HTERT RPE-1 (cell line): ENCODE measurements around the gene GPR45.

ENCODE experiments used
- in situ Hi-C: fragments of 300-500 bp; cut with MboI; formaldehyde crosslinking; loops from 4 replicates; pipeline ENCODE4 v1.14.3; 2020; ENCODE audit warnings: low sequenced_read_pairs

The GPR45 gene

DNA sequence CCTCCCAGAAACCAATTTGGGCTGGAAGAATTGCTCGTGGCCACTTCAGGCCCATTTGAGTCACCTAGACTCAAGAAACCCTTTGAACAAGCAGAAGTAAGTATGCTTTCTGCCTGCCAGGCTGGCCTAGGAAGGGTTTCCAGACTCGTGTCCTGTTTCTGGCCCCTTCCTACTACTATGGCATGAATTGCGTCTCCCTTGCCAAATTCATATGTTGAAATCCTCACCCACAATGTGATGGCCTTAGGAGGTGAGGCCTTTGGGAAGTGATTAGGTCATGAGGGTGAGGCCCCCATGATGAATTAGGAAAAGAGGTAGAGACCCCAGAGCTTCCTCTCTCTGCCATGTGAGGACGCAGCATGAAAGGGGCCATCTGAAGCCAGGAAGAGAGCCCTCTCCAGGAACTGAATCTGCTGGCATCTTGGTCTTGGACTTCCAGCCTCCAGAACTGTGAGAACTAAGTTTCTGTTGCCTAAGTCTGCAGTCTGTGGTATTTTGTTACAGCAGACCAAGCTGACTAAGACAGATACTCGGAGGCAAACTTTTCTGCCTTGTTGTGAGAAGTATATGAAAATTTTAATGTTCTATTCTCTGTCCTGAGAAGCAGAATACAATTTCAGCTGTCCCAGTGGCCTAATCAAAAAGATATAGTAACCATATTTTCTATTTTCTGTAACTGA, 13.1 kb downstream of the GPR45 start:
- in situ Hi-C loops = no loop called here

DNA sequence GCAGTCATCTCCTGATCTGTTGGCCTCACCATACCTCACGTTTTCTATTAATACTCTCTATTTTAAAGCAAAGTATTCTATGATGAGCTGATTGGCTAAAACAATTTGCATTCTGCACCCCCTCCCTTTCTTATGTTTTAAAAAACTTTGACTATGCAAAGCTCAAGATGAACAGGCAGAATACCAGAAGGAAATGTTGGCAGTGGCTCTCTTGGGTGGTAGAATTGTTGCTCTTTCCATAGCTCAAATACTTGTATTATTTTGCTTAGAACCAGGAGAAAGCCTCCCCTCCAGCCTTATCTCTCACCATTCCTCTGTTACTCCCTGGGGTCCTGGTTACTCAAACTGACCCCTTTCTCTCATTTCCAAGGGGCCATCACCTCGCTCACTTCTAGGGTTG, 14.4 kb downstream of the GPR45 start:
- in situ Hi-C loops = no loop called here

GRCh38 chr2:105256431-105257047, 15.0 kb downstream of the GPR45 start:
- in situ Hi-C loops = no loop called here

DNA sequence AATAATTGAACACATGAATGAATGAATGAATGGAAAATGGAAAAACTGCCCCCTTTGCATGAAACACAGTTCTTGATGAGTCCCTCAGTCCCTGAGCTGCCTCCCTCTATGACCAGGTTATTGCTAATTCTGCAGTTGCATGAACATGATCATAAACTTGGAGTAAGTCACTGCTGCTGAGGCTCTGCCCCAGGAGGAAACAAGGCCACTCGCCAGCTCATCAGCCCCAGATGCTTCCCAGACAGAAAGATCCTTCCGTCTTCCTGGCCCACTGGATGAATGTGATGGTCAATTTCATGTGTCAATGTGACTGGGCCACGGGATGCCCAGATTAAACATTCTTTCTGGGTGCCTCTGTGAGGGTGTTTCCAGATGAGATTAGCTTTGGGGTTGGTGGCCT, 16.4 kb downstream of the GPR45 start:
- in situ Hi-C loops = no loop called here

- in situ Hi-C loops = no loop called here
Observed at GRCh38 chr2:105258835-105259350, 17.4 kb downstream of the GPR45 start.

DNA sequence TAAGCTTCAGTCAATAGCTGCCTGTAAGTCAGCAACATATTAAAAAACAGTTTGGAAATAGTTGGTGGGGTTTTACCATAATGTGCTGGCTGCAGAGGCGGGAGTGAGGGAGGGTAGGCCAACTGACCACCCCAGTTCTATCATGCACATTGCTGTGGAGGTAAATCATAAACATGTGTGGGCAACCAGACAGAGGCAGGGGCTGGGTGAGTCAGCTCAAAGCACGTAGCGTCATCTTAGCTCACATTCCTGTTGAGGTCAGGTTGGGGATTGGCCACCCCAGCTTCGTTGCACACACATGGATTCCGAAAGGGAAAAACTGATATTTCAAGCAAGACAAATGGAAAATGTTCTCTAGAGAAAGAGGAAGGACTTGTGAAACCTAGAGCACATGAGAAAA, 19.5 kb downstream of the GPR45 start:
- in situ Hi-C loops = no loop called here

DNA sequence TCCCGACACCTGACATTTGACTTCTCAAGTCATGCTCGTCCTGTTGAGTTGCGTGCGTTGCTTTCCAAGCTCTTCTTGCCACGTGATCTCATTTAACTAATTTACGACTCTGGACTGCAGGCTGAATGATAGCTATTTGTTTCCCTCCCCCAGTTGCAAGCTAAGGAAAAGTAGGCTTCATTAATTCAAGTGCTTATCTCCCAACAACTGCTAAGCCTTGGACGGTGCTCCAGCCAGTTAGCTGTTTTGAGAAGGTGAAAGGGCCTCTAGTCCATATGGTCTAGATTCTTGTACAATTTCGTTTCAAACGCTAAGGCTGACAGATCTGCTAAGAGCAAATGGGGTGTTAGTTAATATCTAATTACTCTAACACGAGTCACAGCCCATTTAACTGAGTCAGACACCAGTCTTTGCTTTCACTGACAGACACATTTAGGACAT, 21.1 kb downstream of the GPR45 start:
- in situ Hi-C loops = no loop called here

GRCh38 chr2:105269426-105269825, 27.9 kb downstream of the GPR45 start:
- in situ Hi-C loops = no loop called here

GRCh38 chr2:105271393-105272045, 30.0 kb downstream of the GPR45 start:
- in situ Hi-C loops = no loop called here

- in situ Hi-C loops = no loop called here
Observed at GRCh38 chr2:105272176-105272575, 30.6 kb downstream of the GPR45 start.

GRCh38 chr2:105274046-105274445, 32.5 kb downstream of the GPR45 start:
- in situ Hi-C loops = no loop called here

GRCh38 chr2:105278654-105279053, 37.1 kb downstream of the GPR45 start:
- in situ Hi-C loops = no loop called here

DNA sequence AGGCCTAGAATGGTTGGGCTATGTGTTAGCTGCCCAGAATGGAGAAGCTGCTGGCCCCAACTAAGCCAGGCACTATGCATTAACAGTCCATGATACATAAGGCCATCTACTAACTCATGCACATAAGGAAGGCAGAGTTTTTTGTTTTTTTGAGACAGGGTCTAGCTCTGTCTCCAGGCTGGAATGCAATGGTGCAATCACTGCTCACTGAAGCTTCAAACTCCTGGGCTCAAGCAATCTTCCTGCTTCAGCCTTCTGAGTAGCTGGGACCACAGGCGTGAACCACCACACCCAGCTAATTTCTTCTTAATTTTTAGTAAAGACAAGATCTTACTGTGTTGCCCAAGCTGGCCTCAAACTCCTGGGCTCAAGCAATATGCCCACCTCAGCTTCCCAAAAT, 37.6 kb downstream of the GPR45 start:
- in situ Hi-C loops = no loop called here

GRCh38 chr2:105280281-105280680, 38.7 kb downstream of the GPR45 start:
- in situ Hi-C loops = no loop called here

GRCh38 chr2:105283532-105283931, 42.0 kb downstream of the GPR45 start:
- in situ Hi-C loops = no loop called here

- in situ Hi-C loops = no loop called here
Observed at GRCh38 chr2:105287692-105288091, 46.1 kb downstream of the GPR45 start.

DNA sequence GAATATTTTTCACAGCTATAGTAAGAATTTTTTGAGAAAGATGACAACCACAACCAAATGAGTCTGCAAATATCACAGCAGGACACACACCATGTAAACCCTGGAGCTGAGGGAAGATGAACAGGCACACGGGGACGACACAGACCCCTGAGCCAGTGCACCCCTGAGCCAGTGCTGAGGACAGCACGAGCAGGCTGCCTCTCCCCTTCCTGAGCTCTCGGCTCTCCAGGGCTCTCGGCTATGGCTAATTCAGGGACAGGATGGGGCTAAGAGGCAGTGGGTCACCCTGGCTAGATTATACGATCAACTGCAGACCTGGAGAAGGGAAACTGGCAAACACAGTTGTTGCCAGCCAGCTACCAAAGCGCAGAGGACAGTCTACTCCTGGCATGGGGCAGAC, 46.6 kb downstream of the GPR45 start:
- in situ Hi-C loops = no loop called here

DNA sequence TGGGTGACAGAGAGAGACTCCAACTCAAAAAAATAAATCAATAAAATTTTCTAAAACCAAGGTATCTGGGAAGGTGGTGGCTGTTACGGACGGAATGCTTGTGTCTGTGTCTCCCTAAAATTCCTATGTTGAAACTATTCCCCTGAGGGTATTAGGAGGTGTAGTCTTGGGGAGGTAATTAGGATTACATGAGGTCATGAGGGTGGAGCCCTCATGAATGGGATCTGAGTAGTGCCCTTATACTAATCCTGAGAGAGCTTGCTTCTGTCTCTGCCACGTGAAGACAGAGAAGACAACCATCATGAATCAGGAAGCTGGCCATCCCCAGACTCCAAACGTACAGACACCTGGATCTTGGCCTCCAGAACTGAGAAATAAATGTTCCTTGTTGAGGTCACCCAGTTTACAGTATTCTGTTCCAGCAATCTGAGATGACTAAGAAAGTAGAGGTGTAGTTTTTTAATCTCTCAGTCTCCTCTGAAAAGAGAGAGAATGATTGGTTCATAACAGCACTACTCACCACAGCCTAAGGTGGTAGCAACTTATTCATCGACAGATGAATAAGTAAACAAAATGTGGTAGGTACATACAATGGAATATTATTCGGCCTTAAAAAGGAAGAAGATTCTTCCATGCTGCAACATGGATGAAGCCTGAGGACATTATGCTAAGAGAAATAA, 49.6 kb downstream of the GPR45 start:
- in situ Hi-C loops = no loop called here

- in situ Hi-C loops = no loop called here
Observed at GRCh38 chr2:105291981-105292380, 50.4 kb downstream of the GPR45 start.
